Measurements from ENCODE around the gene CYS1.
A peak's percentile ranks its signal among the peaks of the same experiment; 100 is the strongest.
"Not testable (repeated sequence)": the region's sequence is repeated elsewhere in the genome, so short reads cannot be mapped to it uniquely, and the experiment has no call there.

CYS1 gene

GRCh38 chr2:10079870-10080535 is at the start of gene CYS1:
CYS1 (minus strand) TSS chr2:10080411; CDS start chr2:10080223, 188 bp downstream.
- no peak for DNase-seq

- no peak for DNase-seq
These were observed 49.3 kb upstream of the CYS1 start for GRCh38 chr2:10129490-10129889.

- no peak for DNase-seq
These were observed 48.2 kb upstream of the CYS1 start for GRCh38 chr2:10128420-10128819.

- no peak for DNase-seq
These were observed 46.4 kb upstream of the CYS1 start for GRCh38 chr2:10126632-10127026.

GRCh38 chr2:10125842-10126631 is 45.8 kb upstream of the CYS1 start:
- no peak for DNase-seq

GRCh38 chr2:10124538-10125045 is 44.4 kb upstream of the CYS1 start:
- peak; percentile 39 for DNase-seq

GRCh38 chr2:10123281-10123680 is 43.1 kb upstream of the CYS1 start:
- no peak for DNase-seq

- peak; percentile 86 for DNase-seq
These were observed 42.5 kb upstream of the CYS1 start, which contains the start of gene RRM2 for GRCh38 chr2:10122500-10123280. RRM2 (plus strand) TSS chr2:10122739; CDS start chr2:10122799, 60 bp downstream.

GRCh38 chr2:10120877-10121574 is 40.8 kb upstream of the CYS1 start:
- peak; percentile 38 for DNase-seq

- DNase-seq, result peak; percentile 91
These were observed 40.1 kb upstream of the CYS1 start for GRCh38 chr2:10120158-10120876.

- DNase-seq, result no peak
These were observed 39.5 kb upstream of the CYS1 start for GRCh38 chr2:10119601-10120157.

GRCh38 chr2:10119027-10119325 is 38.8 kb upstream of the CYS1 start:
- DNase-seq, result no peak

GRCh38 chr2:10109311-10109710 is 29.1 kb upstream of the CYS1 start:
- DNase-seq, result no peak

- DNase-seq, result not testable (repeated sequence)
These were observed 24.7 kb upstream of the CYS1 start for GRCh38 chr2:10104906-10105305.

GRCh38 chr2:10103179-10103578 is 23.0 kb upstream of the CYS1 start:
- no peak for DNase-seq

- no peak for DNase-seq
These were observed 21.3 kb upstream of the CYS1 start for GRCh38 chr2:10101491-10101890.

- no peak for DNase-seq
These were observed 17.3 kb upstream of the CYS1 start for GRCh38 chr2:10097352-10098148.

- DNase-seq, result no peak
These were observed 16.4 kb upstream of the CYS1 start for GRCh38 chr2:10096641-10097040.

- no peak for DNase-seq
These were observed 15.0 kb upstream of the CYS1 start for GRCh38 chr2:10095175-10095574.

GRCh38 chr2:10094271-10094814 is 14.1 kb upstream of the CYS1 start:
- DNase-seq, result no peak

GRCh38 chr2:10091889-10092244 is 11.7 kb upstream of the CYS1 start:
- DNase-seq, result not testable (repeated sequence)
